Endothelial cell of hepatic sinusoid (primary cell): Measurements from ENCODE around the gene LIMA1.
"Not testable (repeated sequence)": the region's sequence is repeated elsewhere in the genome, so short reads cannot be mapped to it uniquely, and the experiment has no call there.

Experiments
- in situ Hi-C: cut with HindIII; loops from 2 replicates; pipeline ENCODE4 v1.10.0; 2017; ENCODE audit warnings: low sequenced_read_pairs

LIMA1 gene

GRCh38 chr12:50249464-50250182, 33.7 kb downstream of the LIMA1 start:
- in situ Hi-C loops = no loop called here

- in situ Hi-C loops = no loop called here
Measured at GRCh38 chr12:50248883-50249282, 34.4 kb downstream of the LIMA1 start.

- in situ Hi-C loops = no loop called here
Measured at GRCh38 chr12:50248411-50248810, 34.9 kb downstream of the LIMA1 start.

- in situ Hi-C loops = not testable (repeated sequence)
Measured at GRCh38 chr12:50247665-50248064, 35.7 kb downstream of the LIMA1 start.

GRCh38 chr12:50246873-50247612, 36.3 kb downstream of the LIMA1 start:
- in situ Hi-C loops = no loop called here

GRCh38 chr12:50246197-50246865, 37.0 kb downstream of the LIMA1 start:
- in situ Hi-C loops = no loop called here

- in situ Hi-C loops = loop anchor here (5.0 kb wide), 1 partner anchor 39 kb away; the partner anchor contains the start of gene LIMA1
Measured at GRCh38 chr12:50243507-50243906, 39.8 kb downstream of the LIMA1 start.

GRCh38 chr12:50242751-50243191, 40.5 kb downstream of the LIMA1 start:
- in situ Hi-C loops = loop anchor here (5.0 kb wide), 1 partner anchor 40 kb away; the partner anchor contains the start of gene LIMA1

- in situ Hi-C loops = loop anchor here (5.0 kb wide), 1 partner anchor 41 kb away; the partner anchor contains the start of gene LIMA1
Measured at GRCh38 chr12:50241178-50241577, 42.1 kb downstream of the LIMA1 start.

GRCh38 chr12:50240792-50241114, 42.6 kb downstream of the LIMA1 start:
- in situ Hi-C loops = loop anchor here (5.0 kb wide), 1 partner anchor 42 kb away; the partner anchor contains the start of gene LIMA1

- in situ Hi-C loops = loop anchor here (5.0 kb wide), 1 partner anchor 42 kb away; the partner anchor contains the start of gene LIMA1
Measured at GRCh38 chr12:50240096-50240791, 43.1 kb downstream of the LIMA1 start.

GRCh38 chr12:50239355-50239891, 43.9 kb downstream of the LIMA1 start:
- in situ Hi-C loops = no loop called here

GRCh38 chr12:50234347-50234746, 49.0 kb downstream of the LIMA1 start:
- in situ Hi-C loops = no loop called here

GRCh38 chr12:50232771-50233209, 50.5 kb downstream of the LIMA1 start:
- in situ Hi-C loops = no loop called here

- in situ Hi-C loops = no loop called here
Measured at GRCh38 chr12:50232206-50232605, 51.1 kb downstream of the LIMA1 start.

- in situ Hi-C loops = no loop called here
Measured at GRCh38 chr12:50231346-50231745, 52.0 kb downstream of the LIMA1 start.

GRCh38 chr12:50230217-50230616, 53.1 kb downstream of the LIMA1 start:
- in situ Hi-C loops = no loop called here

GRCh38 chr12:50224026-50224692, 59.2 kb downstream of the LIMA1 start:
- in situ Hi-C loops = no loop called here

- in situ Hi-C loops = no loop called here
Measured at GRCh38 chr12:50222275-50222783, 61.0 kb downstream of the LIMA1 start.
